ENCODE data around the gene MBOAT2.
A peak's percentile ranks its signal among the peaks of the same experiment; 100 is the strongest.

MBOAT2 gene

DNA sequence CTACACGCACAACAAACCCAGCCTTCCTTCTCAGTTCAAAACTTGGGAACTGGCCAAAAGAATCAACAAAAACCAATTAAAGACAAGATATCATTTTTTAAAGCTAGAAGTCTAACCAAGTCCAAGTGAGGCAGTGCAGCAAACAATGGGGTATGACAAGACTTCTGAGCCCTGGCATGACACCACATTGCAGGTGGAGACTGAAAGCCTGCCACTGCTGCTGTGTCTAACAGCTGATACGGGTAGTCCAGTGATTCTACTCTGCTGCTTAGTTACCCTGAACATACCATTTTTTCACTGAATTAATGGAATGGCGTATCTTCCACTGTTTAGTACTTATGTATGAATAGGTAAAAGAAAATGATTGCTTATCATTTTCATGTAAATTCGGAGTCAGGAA lies 118.7 kb downstream of the MBOAT2 start:
- TF ChIP-seq EZH2phosphoT487 (IDR thresholded peaks at IDR 0.05; ENCODE audit: borderline replicate concordance), result no peak
- TF ChIP-seq, protein P1, sequence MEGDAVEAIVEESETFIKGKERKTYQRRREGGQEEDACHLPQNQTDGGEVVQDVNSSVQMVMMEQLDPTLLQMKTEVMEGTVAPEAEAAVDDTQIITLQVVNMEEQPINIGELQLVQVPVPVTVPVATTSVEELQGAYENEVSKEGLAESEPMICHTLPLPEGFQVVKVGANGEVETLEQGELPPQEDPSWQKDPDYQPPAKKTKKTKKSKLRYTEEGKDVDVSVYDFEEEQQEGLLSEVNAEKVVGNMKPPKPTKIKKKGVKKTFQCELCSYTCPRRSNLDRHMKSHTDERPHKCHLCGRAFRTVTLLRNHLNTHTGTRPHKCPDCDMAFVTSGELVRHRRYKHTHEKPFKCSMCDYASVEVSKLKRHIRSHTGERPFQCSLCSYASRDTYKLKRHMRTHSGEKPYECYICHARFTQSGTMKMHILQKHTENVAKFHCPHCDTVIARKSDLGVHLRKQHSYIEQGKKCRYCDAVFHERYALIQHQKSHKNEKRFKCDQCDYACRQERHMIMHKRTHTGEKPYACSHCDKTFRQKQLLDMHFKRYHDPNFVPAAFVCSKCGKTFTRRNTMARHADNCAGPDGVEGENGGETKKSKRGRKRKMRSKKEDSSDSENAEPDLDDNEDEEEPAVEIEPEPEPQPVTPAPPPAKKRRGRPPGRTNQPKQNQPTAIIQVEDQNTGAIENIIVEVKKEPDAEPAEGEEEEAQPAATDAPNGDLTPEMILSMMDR (conservative IDR thresholded peaks at IDR 0.05; ENCODE audit: low read length), result no peak
- H3K36me3 ChIP-seq (ENCODE audit: insufficient read depth, low read length), result peaks cover 10% of the 10 kb centered on the region; the same call in 1 of the 2 replicates
- H3K9me2 ChIP-seq (replicated peaks; ENCODE audit: low read depth, low read length), result no peaks in the 10 kb centered on the region
- peaks cover 3% of the 10 kb centered on the region; the same call in 1 of the 2 replicates for H3F3A ChIP-seq (ENCODE audit: low read depth)
- H3K27me3 ChIP-seq (ENCODE audit: insufficient read depth, low read length, poor library complexity, severe bottlenecking), result no peaks in the 10 kb centered on the region
- H2AFZ ChIP-seq (ENCODE audit: low read length), result no peak overlapping the region
- H3K4me1 ChIP-seq (ENCODE audit: insufficient read depth, low read length, poor library complexity, severe bottlenecking), result peaks cover 37% of the 10 kb centered on the region
- H3K4me2 ChIP-seq (ENCODE audit: low read depth, low read length, poor library complexity, severe bottlenecking), result no peak overlapping the region
- H3K4me3 ChIP-seq (ENCODE audit: low read length, poor library complexity, severe bottlenecking), result no peak overlapping the region
- H3K9me3 ChIP-seq (ENCODE audit: insufficient read depth, low read depth, low read length), result no peaks in the 10 kb centered on the region
- peaks cover 10% of the 10 kb centered on the region for H4K20me1 ChIP-seq (ENCODE audit: insufficient read depth, low read length, poor library complexity, severe bottlenecking)
- H3K9ac ChIP-seq (ENCODE audit: low read depth, low read length, poor library complexity, severe bottlenecking), result no peak overlapping the region
- H3K79me2 ChIP-seq (ENCODE audit: insufficient read depth, low read length), result no peaks in the 10 kb centered on the region

DNA sequence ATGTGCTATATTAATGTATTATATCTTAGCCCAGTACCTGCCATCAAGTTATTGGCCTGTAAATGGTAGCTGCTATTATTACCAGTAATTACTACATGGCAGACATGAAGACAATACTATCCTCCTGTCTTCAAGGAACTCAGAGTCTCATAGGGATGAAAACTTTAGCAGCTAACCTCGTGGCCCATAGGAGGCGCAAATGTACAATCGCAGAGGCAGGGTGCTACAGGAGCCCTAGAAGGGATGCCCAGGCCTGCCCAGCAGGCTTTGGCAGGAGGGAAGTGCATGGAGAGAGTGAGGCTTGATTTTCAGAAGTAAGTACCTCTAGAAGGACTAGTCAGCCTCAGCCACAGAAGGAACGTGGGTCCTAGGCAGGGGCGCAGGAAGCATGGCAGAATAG lies 121.4 kb downstream of the MBOAT2 start:
- peaks cover 25% of the 10 kb centered on the region for H3K4me1 ChIP-seq (ENCODE audit: insufficient read depth, low read length, poor library complexity, severe bottlenecking)
- no peak overlapping the region for H3K4me2 ChIP-seq (ENCODE audit: low read depth, low read length, poor library complexity, severe bottlenecking)
- no peaks in the 10 kb centered on the region for H3K27me3 ChIP-seq (ENCODE audit: insufficient read depth, low read length, poor library complexity, severe bottlenecking)
- no peak overlapping the region for H2AFZ ChIP-seq (ENCODE audit: low read length)
- TF ChIP-seq, protein P1 (conservative IDR thresholded peaks at IDR 0.05; ENCODE audit: low read length), result peak; percentile 75
- TF ChIP-seq EZH2phosphoT487 (IDR thresholded peaks at IDR 0.05; ENCODE audit: borderline replicate concordance), result no peak
- no peaks in the 10 kb centered on the region for H3K9me2 ChIP-seq (replicated peaks; ENCODE audit: low read depth, low read length)
- H3F3A ChIP-seq (ENCODE audit: low read depth), result peaks cover 3% of the 10 kb centered on the region; the same call in 1 of the 2 replicates
- H3K4me3 ChIP-seq (ENCODE audit: low read length, poor library complexity, severe bottlenecking), result no peak overlapping the region
- H3K36me3 ChIP-seq (ENCODE audit: insufficient read depth, low read length), result peaks cover 18% of the 10 kb centered on the region; the same call in 1 of the 2 replicates
- no peak overlapping the region for H3K9ac ChIP-seq (ENCODE audit: low read depth, low read length, poor library complexity, severe bottlenecking)
- no peaks in the 10 kb centered on the region for H3K79me2 ChIP-seq (ENCODE audit: insufficient read depth, low read length)
- H4K20me1 ChIP-seq (ENCODE audit: insufficient read depth, low read length, poor library complexity, severe bottlenecking), result peaks cover 1% of the 10 kb centered on the region
- H3K9me3 ChIP-seq (ENCODE audit: insufficient read depth, low read depth, low read length), result no peaks in the 10 kb centered on the region

DNA sequence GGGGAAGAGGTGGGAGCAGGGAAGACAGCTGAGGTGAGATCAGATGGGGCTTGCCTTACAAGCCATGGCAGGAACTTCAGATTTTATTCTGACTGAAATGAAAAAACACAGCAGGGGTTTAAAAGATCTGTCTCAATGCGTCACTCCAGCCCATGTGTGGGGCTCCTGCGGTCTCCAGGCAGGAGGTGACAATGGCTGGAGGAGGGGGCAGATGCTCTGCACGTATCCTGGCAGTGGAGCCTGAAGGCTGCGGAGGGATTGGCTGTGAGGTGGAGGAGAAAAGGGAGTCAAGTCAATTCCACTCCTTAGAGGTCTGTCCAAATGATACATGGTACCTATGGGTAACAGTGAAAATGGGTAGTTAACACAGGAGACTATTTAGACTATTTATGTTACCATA lies 125.6 kb downstream of the MBOAT2 start:
- no peaks in the 10 kb centered on the region for H3K4me1 ChIP-seq (ENCODE audit: insufficient read depth, low read length, poor library complexity, severe bottlenecking)
- no peak for TF ChIP-seq EZH2phosphoT487 (IDR thresholded peaks at IDR 0.05; ENCODE audit: borderline replicate concordance)

DNA sequence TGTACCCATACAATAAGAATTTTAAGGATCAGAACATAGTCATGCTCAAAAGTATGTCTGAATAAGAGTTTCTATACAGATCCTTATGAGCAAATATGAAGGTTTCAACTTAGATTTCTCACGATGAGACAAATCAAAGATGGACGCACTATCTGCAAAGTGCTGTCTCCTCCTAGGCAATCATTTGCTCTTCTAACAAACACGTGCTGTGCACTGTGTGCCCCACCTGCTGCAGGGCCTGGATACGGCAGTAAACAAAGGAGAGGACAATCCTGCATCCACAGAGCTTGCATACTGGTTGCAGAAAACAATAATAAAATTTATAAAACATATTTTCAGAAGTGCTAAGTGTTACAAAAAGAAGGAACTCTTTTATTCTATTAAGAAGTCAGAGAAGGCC lies 126.2 kb downstream of the MBOAT2 start:
- Histone ChIP-seq H3K27me3 (ENCODE audit: insufficient read depth, low read length, poor library complexity, severe bottlenecking) (no peaks in the 10 kb centered on the region), H4K20me1 (ENCODE audit: insufficient read depth, low read length, poor library complexity, severe bottlenecking) (no peaks in the 10 kb centered on the region), H3K4me3 (ENCODE audit: low read length, poor library complexity, severe bottlenecking) (no peak overlapping the region), H3K79me2 (ENCODE audit: insufficient read depth, low read length) (no peaks in the 10 kb centered on the region), H2AFZ (ENCODE audit: low read length) (no peak overlapping the region), H3F3A (ENCODE audit: low read depth) (no peaks in the 10 kb centered on the region), H3K9ac (ENCODE audit: low read depth, low read length, poor library complexity, severe bottlenecking) (no peak overlapping the region), H3K4me2 (ENCODE audit: low read depth, low read length, poor library complexity, severe bottlenecking) (no peak overlapping the region), H3K36me3 (ENCODE audit: insufficient read depth, low read length) (peaks cover 28% of the 10 kb centered on the region; the same call in 1 of the 2 replicates), H3K9me3 (ENCODE audit: insufficient read depth, low read depth, low read length) (no peaks in the 10 kb centered on the region), H3K4me1 (ENCODE audit: insufficient read depth, low read length, poor library complexity, severe bottlenecking) (no peaks in the 10 kb centered on the region), H3K9me2 (replicated peaks; ENCODE audit: low read depth, low read length) (no peaks in the 10 kb centered on the region)
- no peak for TF ChIP-seq EZH2phosphoT487 (IDR thresholded peaks at IDR 0.05; ENCODE audit: borderline replicate concordance)
- TF ChIP-seq, protein P1 (conservative IDR thresholded peaks at IDR 0.05; ENCODE audit: low read length), result no peak

More for the DNA sequence above, 125.6 kb downstream of the MBOAT2 start:
- no peaks in the 10 kb centered on the region for H3K27me3 ChIP-seq (ENCODE audit: insufficient read depth, low read length, poor library complexity, severe bottlenecking)
- no peak overlapping the region for H3K4me3 ChIP-seq (ENCODE audit: low read length, poor library complexity, severe bottlenecking)
- H3K9me2 ChIP-seq (replicated peaks; ENCODE audit: low read depth, low read length), result no peaks in the 10 kb centered on the region
- H3K79me2 ChIP-seq (ENCODE audit: insufficient read depth, low read length), result no peaks in the 10 kb centered on the region
- H3F3A ChIP-seq (ENCODE audit: low read depth), result no peaks in the 10 kb centered on the region
- H3K9me3 ChIP-seq (ENCODE audit: insufficient read depth, low read depth, low read length), result no peaks in the 10 kb centered on the region
- H4K20me1 ChIP-seq (ENCODE audit: insufficient read depth, low read length, poor library complexity, severe bottlenecking), result no peaks in the 10 kb centered on the region
- H3K9ac ChIP-seq (ENCODE audit: low read depth, low read length, poor library complexity, severe bottlenecking), result no peak overlapping the region
- no peak overlapping the region for H3K4me2 ChIP-seq (ENCODE audit: low read depth, low read length, poor library complexity, severe bottlenecking)
- H2AFZ ChIP-seq (ENCODE audit: low read length), result no peak overlapping the region
- peaks cover 28% of the 10 kb centered on the region; the same call in 1 of the 2 replicates for H3K36me3 ChIP-seq (ENCODE audit: insufficient read depth, low read length)

All from Loucy (cell line).